Measurements from ENCODE around the gene KLF12. TPM values are rescaled to one million over a fixed set of nuclear protein-coding genes. Genes with fewer than 3 reads are reported as not detected.

KLF12 gene
- total RNA-seq, 4 donors from 2014 or later, result 0.64 to 4.0 (median 1.4) TPM

DNA sequence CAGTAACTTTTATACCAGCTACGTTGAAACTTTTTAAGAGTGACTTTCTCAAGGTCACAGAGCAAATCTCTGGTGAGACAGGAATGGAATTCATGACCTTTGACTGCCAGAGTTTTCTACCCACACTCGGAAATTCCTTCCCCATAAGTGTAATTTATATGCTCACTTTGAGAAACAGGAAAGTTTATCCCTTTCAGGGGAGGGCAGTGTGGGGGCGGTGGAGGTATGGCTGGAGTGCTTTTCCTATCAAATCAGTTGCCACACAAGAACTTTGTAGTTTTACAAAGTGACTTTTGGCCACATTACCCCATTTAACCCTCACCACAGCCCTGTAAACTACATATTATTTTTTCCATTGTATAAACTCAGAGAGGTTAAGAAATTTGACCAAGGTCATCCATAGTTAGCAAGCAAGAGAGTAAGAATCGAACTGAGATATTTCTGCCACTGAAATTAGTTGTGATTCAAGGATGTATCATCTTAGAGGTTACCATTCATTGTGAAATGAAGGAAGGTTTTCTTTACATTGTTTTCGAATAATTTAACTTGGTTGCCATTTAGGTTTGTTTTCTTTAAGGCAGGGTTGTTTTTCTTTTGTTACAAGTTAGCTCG, 5.9 kb downstream of the KLF12 start:
- DNase-seq, result no peak
- no peaks in the 10 kb centered on the region for H3K27me3 ChIP-seq
- H3K27ac ChIP-seq, result no peak overlapping the region
- H3K4me1 ChIP-seq, result peaks cover 0 to 39% (median 3%) of the 10 kb centered on the region in 3 donors
- intact Hi-C loops (cut with DNase I), result no loop called here
- no peak for TF ChIP-seq POLR2A (IDR thresholded peaks at IDR 0.05)
- TF ChIP-seq, protein P1, sequence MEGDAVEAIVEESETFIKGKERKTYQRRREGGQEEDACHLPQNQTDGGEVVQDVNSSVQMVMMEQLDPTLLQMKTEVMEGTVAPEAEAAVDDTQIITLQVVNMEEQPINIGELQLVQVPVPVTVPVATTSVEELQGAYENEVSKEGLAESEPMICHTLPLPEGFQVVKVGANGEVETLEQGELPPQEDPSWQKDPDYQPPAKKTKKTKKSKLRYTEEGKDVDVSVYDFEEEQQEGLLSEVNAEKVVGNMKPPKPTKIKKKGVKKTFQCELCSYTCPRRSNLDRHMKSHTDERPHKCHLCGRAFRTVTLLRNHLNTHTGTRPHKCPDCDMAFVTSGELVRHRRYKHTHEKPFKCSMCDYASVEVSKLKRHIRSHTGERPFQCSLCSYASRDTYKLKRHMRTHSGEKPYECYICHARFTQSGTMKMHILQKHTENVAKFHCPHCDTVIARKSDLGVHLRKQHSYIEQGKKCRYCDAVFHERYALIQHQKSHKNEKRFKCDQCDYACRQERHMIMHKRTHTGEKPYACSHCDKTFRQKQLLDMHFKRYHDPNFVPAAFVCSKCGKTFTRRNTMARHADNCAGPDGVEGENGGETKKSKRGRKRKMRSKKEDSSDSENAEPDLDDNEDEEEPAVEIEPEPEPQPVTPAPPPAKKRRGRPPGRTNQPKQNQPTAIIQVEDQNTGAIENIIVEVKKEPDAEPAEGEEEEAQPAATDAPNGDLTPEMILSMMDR (IDR thresholded peaks at IDR 0.05), result no peak
- no peaks in the 10 kb centered on the region for H3K9me3 ChIP-seq
- 54 to 64% methylated on average over 6 of the region's 6 CpGs for WGBS, 2 donors
- no peak overlapping the region for H3K4me3 ChIP-seq
- H3K36me3 ChIP-seq, result no peaks in the 10 kb centered on the region

DNA sequence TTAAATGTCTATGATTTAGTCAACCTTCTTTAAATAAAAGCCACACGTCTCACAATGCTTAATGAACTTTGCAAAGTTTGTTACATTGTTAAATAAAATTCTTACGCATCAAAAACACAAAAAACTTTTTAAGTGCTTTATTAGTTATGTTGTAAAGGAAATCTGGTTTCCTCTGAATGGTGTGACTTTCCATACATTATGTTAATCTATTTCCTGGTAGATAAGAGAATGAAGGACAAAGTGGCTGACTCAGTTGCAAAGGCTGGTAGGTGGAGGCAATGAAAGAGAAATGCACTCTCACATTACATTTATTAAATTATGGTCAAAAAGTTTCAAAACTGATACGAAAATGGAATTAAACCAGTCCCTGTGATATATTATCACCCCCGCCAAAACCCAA, 15.9 kb downstream of the KLF12 start:
- WGBS, 2 donors, result 89 to 96% methylated on average over 4 of the region's 4 CpGs
- intact Hi-C loops (cut with DNase I), result no loop called here

DNA sequence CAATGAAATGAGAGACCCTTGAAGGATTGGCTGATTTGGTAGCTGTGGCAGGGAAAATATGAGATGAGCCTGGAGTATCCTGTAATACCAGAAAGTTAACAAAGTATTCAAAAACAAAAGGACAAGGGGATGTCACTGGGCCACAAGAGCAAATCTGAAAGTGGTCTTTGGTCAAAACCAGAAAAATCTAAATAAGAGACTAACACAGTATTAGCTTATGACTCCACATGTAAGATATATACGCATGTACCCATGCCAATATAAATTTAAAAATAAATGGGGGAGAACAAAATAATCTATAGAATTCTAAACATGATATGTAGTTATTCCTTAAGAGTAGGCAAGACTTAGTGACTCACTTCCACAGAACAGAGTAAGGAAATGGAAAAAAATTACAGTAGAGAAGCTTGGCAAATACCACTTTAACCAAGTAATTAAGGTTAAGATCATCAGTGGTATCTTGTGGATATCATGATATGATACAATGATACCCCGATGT, 16.9 kb downstream of the KLF12 start:
- intact Hi-C loops (cut with DNase I), result no loop called here
- no peak for DNase-seq

More for the DNA sequence above, 15.9 kb downstream of the KLF12 start:
- Histone ChIP-seq H3K27ac (no peak overlapping the region), H3K36me3 (no peaks in the 10 kb centered on the region), H3K4me1 (peaks cover 0 to 10% (median 0%) of the 10 kb centered on the region in 3 donors), H3K4me3 (no peak overlapping the region), H3K27me3 (no peaks in the 10 kb centered on the region), H3K9me3 (peaks cover 0 to 14% (median 0%) of the 10 kb centered on the region in 3 donors)
- no peak for DNase-seq
- TF ChIP-seq, protein P1 (IDR thresholded peaks at IDR 0.05), result no peak
- no peak for TF ChIP-seq POLR2A (IDR thresholded peaks at IDR 0.05)

DNA sequence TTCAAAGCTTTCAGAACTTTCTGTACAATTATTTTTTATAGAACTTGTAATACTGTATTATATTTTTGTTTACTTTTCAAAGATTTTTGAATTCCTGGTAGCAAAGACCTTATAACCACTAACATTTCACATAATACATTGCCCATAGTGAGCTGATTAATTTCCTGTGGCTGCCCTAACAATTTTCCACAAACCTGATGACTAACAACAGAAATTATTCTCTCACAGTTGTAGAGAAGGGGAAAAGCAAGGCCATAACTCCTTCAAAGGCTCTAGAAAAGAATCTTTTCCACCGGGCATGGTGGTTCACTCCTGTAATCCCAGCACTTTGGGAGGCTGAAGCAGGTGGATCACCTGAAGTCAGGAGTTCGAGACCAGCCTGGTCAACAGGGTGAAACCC, 19.1 kb downstream of the KLF12 start:
- no peaks in the 10 kb centered on the region for H3K36me3 ChIP-seq
- no peak overlapping the region for H3K27ac ChIP-seq
- peaks cover 0 to 14% (median 0%) of the 10 kb centered on the region in 3 donors for H3K9me3 ChIP-seq
- no peak overlapping the region for H3K4me3 ChIP-seq
- DNase-seq, result no peak
- intact Hi-C loops (cut with DNase I), result no loop called here
- H3K27me3 ChIP-seq, result no peaks in the 10 kb centered on the region
- H3K4me1 ChIP-seq, result peaks cover 0 to 15% (median 0%) of the 10 kb centered on the region in 3 donors
- TF ChIP-seq, protein P1 (IDR thresholded peaks at IDR 0.05), result no peak
- TF ChIP-seq POLR2A (IDR thresholded peaks at IDR 0.05), result no peak
- WGBS, 2 donors, result 47 to 67% methylated on average over 2 of the region's 2 CpGs

More for the DNA sequence above, 16.9 kb downstream of the KLF12 start:
- H3K9me3 ChIP-seq, result peaks cover 0 to 14% (median 0%) of the 10 kb centered on the region in 3 donors
- 66 to 83% methylated on average over 2 of the region's 2 CpGs for WGBS, 2 donors
- TF ChIP-seq, protein P1 (IDR thresholded peaks at IDR 0.05), result no peak
- no peak for TF ChIP-seq POLR2A (IDR thresholded peaks at IDR 0.05)
- no peak overlapping the region for H3K4me3 ChIP-seq
- H3K36me3 ChIP-seq, result no peaks in the 10 kb centered on the region
- H3K27ac ChIP-seq, result no peak overlapping the region
- H3K27me3 ChIP-seq, result no peaks in the 10 kb centered on the region
- H3K4me1 ChIP-seq, result peaks cover 0 to 15% (median 0%) of the 10 kb centered on the region in 3 donors

DNA sequence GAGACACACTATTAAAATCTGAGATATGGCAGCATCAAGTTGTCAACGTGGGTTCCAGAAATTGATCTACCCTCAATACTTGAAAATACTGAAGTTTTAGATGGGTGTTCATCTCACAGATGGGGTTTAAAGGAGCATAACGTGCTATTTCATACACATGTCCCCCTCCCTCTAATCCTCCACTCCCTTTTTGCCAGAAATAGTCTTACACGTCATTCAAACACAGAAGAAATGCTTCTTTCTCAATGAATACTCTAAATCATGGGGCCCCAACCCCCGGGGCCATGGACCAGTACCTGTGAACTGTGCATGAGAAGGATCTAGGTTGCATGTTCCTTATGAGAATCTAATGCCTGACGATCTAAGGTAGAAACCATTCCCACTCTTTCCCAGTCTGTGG, 19.6 kb downstream of the KLF12 start:
- Histone ChIP-seq H3K27me3 (no peaks in the 10 kb centered on the region), H3K4me1 (peaks cover 0 to 15% (median 0%) of the 10 kb centered on the region in 3 donors), H3K36me3 (no peaks in the 10 kb centered on the region), H3K4me3 (no peak overlapping the region), H3K9me3 (peaks cover 0 to 12% (median 0%) of the 10 kb centered on the region in 3 donors), H3K27ac (no peak overlapping the region)
- WGBS, 2 donors, result 58 to 70% methylated on average over 5 of the region's 5 CpGs
- intact Hi-C loops (cut with DNase I), result no loop called here
- no peak for TF ChIP-seq POLR2A (IDR thresholded peaks at IDR 0.05)
- TF ChIP-seq, protein P1 (IDR thresholded peaks at IDR 0.05), result no peak
- no peak for DNase-seq

Data from esophagus squamous epithelium (tissue), 5 donors.